Adrenal gland (tissue), 12 donors: ENCODE measurements around the gene RASSF7. TPM values are rescaled to one million over a fixed set of nuclear protein-coding genes. Genes with fewer than 3 reads are reported as not detected.
A peak's percentile ranks its signal among the peaks of the same experiment; 100 is the strongest.

Experiments
- DNase-seq, 7 donors: peaks; one replicate each; pipeline ENCODE4 v3.0.0-alpha.2; 2019 to 2020
- H3K27ac ChIP-seq, 5 donors: fragments of 200-600 bp; sonication (generic) in 4 of 5; 1 replicate in 3 of 5; 2 replicates in 2 of 5; pipeline versions ENCODE4 v1.5.1 to v1.8.0; 2016 to 2020; ENCODE audit warnings: mild to moderate bottlenecking in 1 of 5
- H3K27me3 ChIP-seq: fragments of 200-600 bp; 2 replicates; pipeline ENCODE4 v1.8.0; 2021
- H3K36me3 ChIP-seq, 2 donors: fragments of 200-600 bp; replicated peaks in 1 of 2; 1 replicate in 1 of 2; 2 replicates in 1 of 2; pipeline versions ENCODE4 v1.5.1 to v1.8.0; 2018 to 2022
- H3K4me1 ChIP-seq, 2 donors: fragments of 200-600 bp; replicated peaks in 1 of 2; 1 replicate in 1 of 2; 2 replicates in 1 of 2; pipeline versions ENCODE4 v1.5.1 to v1.8.0; 2018 to 2021
- H3K4me3 ChIP-seq, 4 donors: fragments of 200-600 bp; sonication (generic) in 3 of 4; one replicate each; pipeline ENCODE4 v1.5.1; 2016 to 2018
- H3K9me3 ChIP-seq, 3 donors: fragments of 200-600 bp; sonication (generic) in 1 of 3; replicated peaks in 1 of 3; 1 replicate in 2 of 3; 2 replicates in 1 of 3; pipeline versions ENCODE4 v1.5.1 to v1.8.0; 2016 to 2021
- CTCF ChIP-seq, 6 experiments: fragments of 450-650 bp in 4 of 6; fragments of 200-600 bp in 2 of 6; sonication (generic) in 1 of 6; IDR thresholded peaks; 1 replicate in 5 of 6; 2 replicates in 1 of 6; pipeline versions ENCODE4 v1.5.1 to v1.8.0; 2016 to 2021; ENCODE audit warnings: antibody characterized with exemption in 6 of 6, mild to moderate bottlenecking in 2 of 6, moderate library complexity in 1 of 6
- POLR2A ChIP-seq, 2 donors: fragments of 450-650 bp; IDR thresholded peaks; one replicate each; pipeline ENCODE4 v1.6.1; 2017; ENCODE audit warnings: antibody characterized with exemption in 2 of 2, mild to moderate bottlenecking in 2 of 2, moderate library complexity in 1 of 2
- WGBS, 4 donors: extraction: QIAGEN DNeasy Blood & Tissue Kit in 2 of 4; methylation state at CpG; one replicate each; pipeline versions ENCODE4 v1.1.5 to v1.1.7; 2013 to 2017; 5-methylcytosine and 5-hydroxymethylcytosine counted together
- intact Hi-C, 2 donors: fragments of 100-400 bp; cut with DNase I; formaldehyde crosslinking; loops; one replicate each; pipeline versions ENCODE4 v1.14.1 to v1.15.0; 2022 to 2023
- polyA plus RNA-seq, 3 donors: library from polyadenylated mRNA; stranded (reverse); fragments of 200-250 nt in 2 of 3; fragments of 350-450 nt in 1 of 3; fragmentation: Illumina TruSeq in 1 of 3; extraction: RNeasy Lipid Tissue Mini Kit (QIAGEN cat#74804) in 1 of 3; gene quantifications; one replicate each; pipeline ENCODE4 v1.2.3, GENCODE V29; 2013 to 2014
- total RNA-seq, 9 donors: library from RNA; depleted of rRNA in 4 of 9; stranded (reverse); fragments of >200 nt in 4 of 9; fragments of 120-200 nt in 1 of 9; fragmentation: NEBNext Ultra II Directional in 1 of 9; extraction: Animal tissue kit (Norgen Biotek cat#: 25700) in 1 of 9; gene quantifications; one replicate each; pipeline versions ENCODE4 v1.1.0 to v1.2.4, GENCODE V29; 2013 to 2023
- donor health status: healthy with polysubstance abuse.
- donor health status: Bipolar disorder and iron deficiency.
- donor health status: DM: yes; HTN: yes; CAD: no.
- donor health status: DM: no; HTN: no; CAD: no.
- donor health status: DM: no; HTN: no; CAD: no.
- donor health status: DM: yes; HTN: yes; CAD: no.

Gene RASSF7
- total and polyA plus RNA-seq, 12 donors, result 0.33 to 19.9 (median 7.8) TPM

GRCh38 chr11:574632-575312 lies 14.0 kb downstream of the RASSF7 start:
- Histone ChIP-seq H3K4me3 (peak overlapping the region in 2 of 4 donors; percentile 40 to 97), H3K4me1 (peaks cover 29 to 34% of the 10 kb centered on the region in 2 donors), H3K27me3 (no peaks in the 10 kb centered on the region), H3K36me3 (no peaks in the 10 kb centered on the region), H3K9me3 (no peaks in the 10 kb centered on the region), H3K27ac (no peak overlapping the region)
- 38 to 51% (median 41%) methylated on average over 25 of the region's 25 CpGs for WGBS, 4 donors
- TF ChIP-seq CTCF (IDR thresholded peaks at IDR 0.05) (no peak), POLR2A (IDR thresholded peaks at IDR 0.05) (no peak)
- no peak for DNase-seq
- intact Hi-C loops, result no loop called here

GRCh38 chr11:575313-575995 lies 14.7 kb downstream of the RASSF7 start:
- peak overlapping the region; percentile 18 to 97 (median 44) for H3K4me3 ChIP-seq
- H3K36me3 ChIP-seq, result no peaks in the 10 kb centered on the region
- peaks cover 36 to 40% of the 10 kb centered on the region in 2 donors for H3K4me1 ChIP-seq
- H3K27ac ChIP-seq, result peak overlapping the region in 2 of 5 donors; percentile 41 to 67
- H3K27me3 ChIP-seq, result no peaks in the 10 kb centered on the region
- no peaks in the 10 kb centered on the region for H3K9me3 ChIP-seq
- TF ChIP-seq POLR2A (IDR thresholded peaks at IDR 0.05), result peak in 1 of 2 donors; percentile 33
- TF ChIP-seq CTCF (IDR thresholded peaks at IDR 0.05), result peak in 1 of 6 experiments; percentile 15
- 2 to 42% (median 10%) methylated on average over 8 to 80 of the region's 81 CpGs for WGBS, 4 donors
- peak in 3 of 7 donors; percentile 47 to 77 (median 69) for DNase-seq
- intact Hi-C loops, result no loop called here

GRCh38 chr11:575996-576768 lies 15.4 kb downstream of the RASSF7 start, which contains the start of gene PHRF1:
Gene PHRF1, plus strand, starts transcription at chr11:576470. Its CDS starts 5,043 bp downstream, at chr11:581513.
- DNase-seq, result peak; percentile 96 to 98 (median 98)
- TF ChIP-seq POLR2A (IDR thresholded peaks at IDR 0.05) (peak; percentile 73 to 84), CTCF (IDR thresholded peaks at IDR 0.05) (peak in 1 of 6 experiments; percentile 13)
- Histone ChIP-seq H3K27ac (peak within 1 kb of the TSS; percentile 76 to 100 (median 92)), H3K4me1 (peaks cover 39 to 47% of the 10 kb centered on the region in 2 donors), H3K4me3 (peak within 1 kb of the TSS; percentile 49 to 97 (median 78)), H3K36me3 (no peaks in the 10 kb centered on the region), H3K9me3 (no peaks in the 10 kb centered on the region), H3K27me3 (no peaks in the 10 kb centered on the region)
- intact Hi-C loops, result no loop called here
- WGBS, 4 donors, result 0 to 1% (median 0%) methylated on average over 2 to 95 of the region's 99 CpGs
